ENCODE results near the gene HYCC2. TPM values are rescaled to one million over a fixed set of nuclear protein-coding genes. Genes with fewer than 3 reads are reported as not detected.

HYCC2 gene
- total RNA-seq, 1 experiment from 2014 or later, result 13.3 TPM

GRCh38 chr2:201058914-201059313, 12.6 kb downstream of the HYCC2 start:
- Histone ChIP-seq H2AFZ (ENCODE audit: low read length) (no peak overlapping the region), H3K27me3 (ENCODE audit: insufficient read depth, low read length) (no peaks in the 10 kb centered on the region), H4K8ac (replicated peaks; ENCODE audit: insufficient read length, low read depth, low read length) (no peak overlapping the region), H3K79me2 (ENCODE audit: insufficient read depth, low read length) (no peaks in the 10 kb centered on the region), H2BK15ac (ENCODE audit: low read depth, low read length) (no peak overlapping the region), H3K4me1 (ENCODE audit: insufficient read depth, low read length) (no peaks in the 10 kb centered on the region), H3K9ac (ENCODE audit: extremely low read depth, insufficient read length, low read length) (no peak overlapping the region), H3T11ph (ENCODE audit: low read length) (no peak overlapping the region), H3K23me2 (ENCODE audit: insufficient read length, low read depth, low read length, poor library complexity, severe bottlenecking) (no peaks in the 10 kb centered on the region), H4K20me1 (ENCODE audit: control insufficient read depth, insufficient read depth, insufficient read length) (no peaks in the 10 kb centered on the region), H3K14ac (ENCODE audit: insufficient read depth, low read length) (no peak overlapping the region), H4K91ac (ENCODE audit: insufficient read length, low read depth, low read length) (no peak overlapping the region), H3K23ac (ENCODE audit: insufficient read length, low read depth, low read length) (no peak overlapping the region), H2BK120ac (ENCODE audit: low read depth, low read length, poor library complexity, severe bottlenecking) (no peak overlapping the region), H2BK5ac (ENCODE audit: insufficient read length, low read length) (no peak overlapping the region), H2BK12ac (ENCODE audit: insufficient read length, low read depth, low read length) (no peak overlapping the region), H3K56ac (ENCODE audit: insufficient read length, low read depth, low read length) (no peak overlapping the region), H3K79me1 (ENCODE audit: insufficient read depth, low read depth, low read length, poor library complexity, severe bottlenecking) (no peaks in the 10 kb centered on the region), H4K5ac (ENCODE audit: insufficient read length, low read depth, low read length) (no peak overlapping the region), H3K4me2 (ENCODE audit: insufficient read depth, insufficient read length, low read length) (no peak overlapping the region), H3K9me3 (ENCODE audit: control insufficient read depth, low read depth, low read length) (no peaks in the 10 kb centered on the region), H3K4ac (ENCODE audit: low read depth, low read length) (no peak overlapping the region), H2BK20ac (ENCODE audit: low read depth, low read length, poor library complexity, severe bottlenecking) (no peak overlapping the region), H2AK5ac (ENCODE audit: insufficient read length, low read length) (no peak overlapping the region), H3K27ac (ENCODE audit: insufficient read length, low read depth, low read length) (no peak overlapping the region), H3K18ac (ENCODE audit: insufficient read length, low read depth, low read length) (no peak overlapping the region)
- Mint-ChIP-seq H3K27me3 (ENCODE audit: low read depth) (no peaks in the 10 kb centered on the region), H3K36me3 (ENCODE audit: insufficient read depth in 1 of 3, low read depth in 3 of 3) (no peaks in the 10 kb centered on the region; a peak in 1 of 7 replicates), H3K4me1 (no peaks in the 10 kb centered on the region), H3K4me3 (no peak overlapping the region), H3K27ac (no peak overlapping the region), H3K9me3 (no peaks in the 10 kb centered on the region)
- DNase-seq, result no peak
- no peak for TF ChIP-seq CTCF (conservative IDR thresholded peaks at IDR 0.05)
- no CpG with 5 or more reads among the region's 1 CpG for WGBS (ENCODE audit: extremely low coverage, insufficient read length, low lambda C conversion rate)
